ENCODE measurements around the gene ATP1A3.
"Not testable (repeated sequence)": the region's sequence is repeated elsewhere in the genome, so short reads cannot be mapped to it uniquely, and the experiment has no call there.

Gene ATP1A3

GRCh38 chr19:42010245-42011126 is 16.5 kb upstream of the ATP1A3 start:
- no peak for DNase-seq (ENCODE audit: low read depth)

GRCh38 chr19:42006569-42006968 is 12.5 kb upstream of the ATP1A3 start:
- no peak for DNase-seq (ENCODE audit: low read depth)

- DNase-seq (ENCODE audit: low read depth) = no peak
Observed at GRCh38 chr19:42005504-42005903, 11.5 kb upstream of the ATP1A3 start.

- no peak for DNase-seq (ENCODE audit: low read depth)
Observed at GRCh38 chr19:42003506-42004294, 9.7 kb upstream of the ATP1A3 start.

- DNase-seq (ENCODE audit: low read depth) = no peak
Observed at GRCh38 chr19:41999878-42000208, 5.8 kb upstream of the ATP1A3 start.

- DNase-seq (ENCODE audit: low read depth) = no peak
Observed at GRCh38 chr19:41999071-41999877, 5.2 kb upstream of the ATP1A3 start.

- no peak for DNase-seq (ENCODE audit: low read depth)
Observed at GRCh38 chr19:41998246-41999020, 4.4 kb upstream of the ATP1A3 start.

GRCh38 chr19:41997851-41998229 is 3.8 kb upstream of the ATP1A3 start:
- no peak for DNase-seq (ENCODE audit: low read depth)

GRCh38 chr19:41997121-41997850 is 3.3 kb upstream of the ATP1A3 start:
- no peak for DNase-seq (ENCODE audit: low read depth)

GRCh38 chr19:41995959-41996797 is 2.1 kb upstream of the ATP1A3 start:
- DNase-seq (ENCODE audit: low read depth) = no peak

GRCh38 chr19:41994994-41995958 is 1.2 kb upstream of the ATP1A3 start:
- no peak for DNase-seq (ENCODE audit: low read depth)

- no peak for DNase-seq (ENCODE audit: low read depth)
Observed at GRCh38 chr19:41994521-41994971, 516 bp upstream of the ATP1A3 start.

GRCh38 chr19:41991925-41992569 is 2.0 kb downstream of the ATP1A3 start:
- not testable (repeated sequence) for DNase-seq (ENCODE audit: low read depth)

- no peak for DNase-seq (ENCODE audit: low read depth)
Observed at GRCh38 chr19:41991025-41991424, 3.0 kb downstream of the ATP1A3 start.

GRCh38 chr19:41990615-41991014 is 3.4 kb downstream of the ATP1A3 start:
- DNase-seq (ENCODE audit: low read depth) = no peak

GRCh38 chr19:41990028-41990427 is 4.0 kb downstream of the ATP1A3 start:
- DNase-seq (ENCODE audit: low read depth) = no peak

- DNase-seq (ENCODE audit: low read depth) = no peak
Observed at GRCh38 chr19:41988947-41989346, 5.1 kb downstream of the ATP1A3 start.

- no peak for DNase-seq (ENCODE audit: low read depth)
Observed at GRCh38 chr19:41987141-41987860, 6.7 kb downstream of the ATP1A3 start.

All from stimulated activated CD8-positive, alpha-beta memory T cell treated with anti-CD3 and anti-CD28 coated beads, Interleukin-15, amount 100 ng/mL, for 24 hours (primary cell).